GM12878 (cell line): ENCODE measurements around the gene DISP2. TPM values are rescaled to one million over a fixed set of nuclear protein-coding genes. Genes with fewer than 3 reads are reported as not detected.

Source experiments
- MTA3 ChIP-seq: IDR thresholded peaks from 2 replicates; pipeline ENCODE4 v1.6.1; 2012; ENCODE audit warnings: low read length, inconsistent platforms, borderline replicate concordance
- SMC3 ChIP-seq: IDR thresholded peaks from 2 replicates; pipeline ENCODE4 v1.6.1; 2011; ENCODE audit warnings: low read length, improper control_type of control experiment, borderline replicate concordance
- ZNF207 ChIP-seq: fragments of 450-650 bp; IDR thresholded peaks from 2 replicates; pipeline ENCODE4 v1.6.1; 2014; ENCODE audit warnings: antibody characterized with exemption, mild to moderate bottlenecking, borderline replicate concordance
- ZNF24 ChIP-seq: fragments of 450-650 bp; IDR thresholded peaks from 2 replicates; pipeline ENCODE4 v1.6.1; 2017; ENCODE audit warnings: antibody characterized with exemption, mild to moderate bottlenecking
- polyA plus RNA-seq, 11 experiments: library from polyadenylated mRNA; depleted of rRNA in 4 of 11; unstranded in 6 of 11; stranded (reverse) in 5 of 11; fragments of >200 nt; fragmentation: Nextera tagmentation in 4 of 11; fragmentation: Illumina TruSeq in 1 of 11; extraction: Ambion mirVana in 4 of 11; extraction: Trizol in 1 of 11; gene quantifications; 1 replicate in 1 of 11; 2 replicates in 10 of 11; pipeline versions ENCODE4 v1.2.1 to v1.2.3, GENCODE V29; 2011 to 2016; ENCODE audit warnings: inconsistent platforms in 2 of 11, missing spikeins in 2 of 11, low read depth in 1 of 11
- total RNA-seq, 4 experiments: library from RNA; depleted of rRNA in 3 of 4; stranded (reverse); fragments of >200 nt in 3 of 4; fragmentation: Illumina TruSeq in 1 of 4; extraction: Trizol in 1 of 4; gene quantifications; 2 replicates each; pipeline versions ENCODE4 v1.2.1 to v1.2.3, GENCODE V29; 2013 to 2021

The DISP2 gene
- total and polyA plus RNA-seq, 10 of the 15 experiments (the other 5 are each of a cell fraction or from before 2014, with no cell fraction given): under 0.01 to 0.20 (median 0.12) TPM; not detected in 7

DNA sequence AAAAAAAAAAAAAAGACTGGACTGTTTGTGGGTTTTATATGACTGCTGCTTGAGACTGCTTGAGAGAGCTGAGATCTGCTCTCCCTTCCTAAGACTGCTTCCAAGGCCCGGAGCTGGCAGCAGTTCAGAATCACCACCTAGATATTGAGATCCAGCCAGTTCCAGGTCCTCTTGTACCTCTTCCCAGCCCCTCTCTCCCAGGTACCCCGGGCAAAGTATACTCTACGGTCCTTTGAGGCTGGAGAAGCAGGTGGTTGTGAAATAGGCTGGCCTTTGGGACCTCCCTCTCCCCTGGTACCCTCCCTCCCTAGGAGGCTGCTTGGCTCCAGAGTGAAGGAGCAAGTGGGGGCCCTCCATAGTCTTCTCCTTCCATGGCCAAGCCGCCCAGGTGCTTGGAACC is 70.2 kb downstream of the DISP2 start (continued):
- no peak for TF ChIP-seq SMC3
- no peak for TF ChIP-seq MTA3
- no peak for TF ChIP-seq ZNF207
- no peak for TF ChIP-seq ZNF24

Other genes starting within 250 kb of the DISP2 start
Only the 7 nearest of the 15 such genes appear.
- not detected in 2 replicates for gene ANKRD63, start 75.2 kb upstream of the DISP2 start, total RNA-seq (2014; rRNA removed)
- gene ANKRD63, start 75.2 kb upstream of the DISP2 start, total RNA-seq (2014; rRNA removed; fragmentation: Illumina TruSeq; extraction: Trizol): not detected in 2 replicates
- not detected in 2 replicates for gene ANKRD63, start 75.2 kb upstream of the DISP2 start, total RNA-seq (2021)
- not detected in 2 replicates for gene ANKRD63, start 75.2 kb upstream of the DISP2 start, polyA plus RNA-seq (2011; rRNA removed)
- not detected in 2 replicates for gene ANKRD63, start 75.2 kb upstream of the DISP2 start, polyA plus RNA-seq (2014; fragmentation: Illumina TruSeq; extraction: Trizol)
- gene ANKRD63, start 75.2 kb upstream of the DISP2 start, polyA plus RNA-seq (2014; fragmentation: Nextera tagmentation; extraction: Ambion mirVana): not detected
- gene ANKRD63, start 75.2 kb upstream of the DISP2 start, polyA plus RNA-seq (2014; rRNA removed): not detected in 2 replicates
- gene ANKRD63, start 75.2 kb upstream of the DISP2 start, polyA plus RNA-seq (2016; fragmentation: Nextera tagmentation; extraction: Ambion mirVana): not detected
- 18.5 and 25.2 TPM in 2 replicates for gene PLCB2, start 50.3 kb upstream of the DISP2 start, total RNA-seq (2014; rRNA removed)
- gene PLCB2, start 50.3 kb upstream of the DISP2 start, total RNA-seq (2014; rRNA removed; fragmentation: Illumina TruSeq; extraction: Trizol): 13.2 and 13.9 TPM in 2 replicates
- 33.8 and 39.4 TPM in 2 replicates for gene PLCB2, start 50.3 kb upstream of the DISP2 start, total RNA-seq (2021)
- 0.88 and 1.2 TPM in 2 replicates for gene PLCB2, start 50.3 kb upstream of the DISP2 start, polyA plus RNA-seq (2011; rRNA removed)
- 17.4 and 24.7 TPM in 2 replicates for gene PLCB2, start 50.3 kb upstream of the DISP2 start, polyA plus RNA-seq (2014; fragmentation: Illumina TruSeq; extraction: Trizol)
- 1 to 10 TPM; 1.3 to 2.4 TPM for gene PLCB2, start 50.3 kb upstream of the DISP2 start, polyA plus RNA-seq (2014; fragmentation: Nextera tagmentation; extraction: Ambion mirVana)
- gene PLCB2, start 50.3 kb upstream of the DISP2 start, polyA plus RNA-seq (2014; rRNA removed): 32.6 and 34.4 TPM in 2 replicates
- gene PLCB2, start 50.3 kb upstream of the DISP2 start, polyA plus RNA-seq (2016; fragmentation: Nextera tagmentation; extraction: Ambion mirVana): 1 to 10 TPM; 6.9 to 7.4 TPM
- 3.8 and 5.0 TPM in 2 replicates for gene INAFM2, start 34.5 kb upstream of the DISP2 start, total RNA-seq (2014; rRNA removed)
- gene INAFM2, start 34.5 kb upstream of the DISP2 start, total RNA-seq (2014; rRNA removed; fragmentation: Illumina TruSeq; extraction: Trizol): 3.9 and 5.2 TPM in 2 replicates
- gene INAFM2, start 34.5 kb upstream of the DISP2 start, total RNA-seq (2021): 5.2 and 8.1 TPM in 2 replicates
- gene INAFM2, start 34.5 kb upstream of the DISP2 start, polyA plus RNA-seq (2011; rRNA removed): 4.0 and 4.2 TPM in 2 replicates
- gene INAFM2, start 34.5 kb upstream of the DISP2 start, polyA plus RNA-seq (2014; fragmentation: Illumina TruSeq; extraction: Trizol): 3.9 and 5.9 TPM in 2 replicates
- gene INAFM2, start 34.5 kb upstream of the DISP2 start, polyA plus RNA-seq (2014; fragmentation: Nextera tagmentation; extraction: Ambion mirVana): 1 to 10 TPM; 2.0 to 2.4 TPM
- gene INAFM2, start 34.5 kb upstream of the DISP2 start, polyA plus RNA-seq (2014; rRNA removed): 3.0 and 4.2 TPM in 2 replicates
- gene INAFM2, start 34.5 kb upstream of the DISP2 start, polyA plus RNA-seq (2016; fragmentation: Nextera tagmentation; extraction: Ambion mirVana): 1 to 10 TPM in 1 of 2 experiments, under 1 TPM in 1; 0.75 to 1.2 TPM
- not detected in 2 replicates for gene CCDC9B, start 17.3 kb upstream of the DISP2 start, total RNA-seq (2014; rRNA removed)
- 0.04 and 0.05 TPM in 2 replicates for gene CCDC9B, start 17.3 kb upstream of the DISP2 start, total RNA-seq (2014; rRNA removed; fragmentation: Illumina TruSeq; extraction: Trizol)
- 0.08 and 0.19 TPM in 2 replicates for gene CCDC9B, start 17.3 kb upstream of the DISP2 start, total RNA-seq (2021)
- gene CCDC9B, start 17.3 kb upstream of the DISP2 start, polyA plus RNA-seq (2011; rRNA removed): not detected in 2 replicates
- gene CCDC9B, start 17.3 kb upstream of the DISP2 start, polyA plus RNA-seq (2014; fragmentation: Illumina TruSeq; extraction: Trizol): 0.01 and 0.11 TPM in 2 replicates
- gene CCDC9B, start 17.3 kb upstream of the DISP2 start, polyA plus RNA-seq (2014; fragmentation: Nextera tagmentation; extraction: Ambion mirVana): under 1 TPM in 1 of 2 experiments, not detected in 1; 0.02 TPM
- gene CCDC9B, start 17.3 kb upstream of the DISP2 start, polyA plus RNA-seq (2014; rRNA removed): 0.05 TPM in 1 of 2 replicates, not detected in the other
- not detected for gene CCDC9B, start 17.3 kb upstream of the DISP2 start, polyA plus RNA-seq (2016; fragmentation: Nextera tagmentation; extraction: Ambion mirVana)
- not detected in 2 replicates for gene PHGR1, start 7.2 kb upstream of the DISP2 start, total RNA-seq (2014; rRNA removed)
- gene PHGR1, start 7.2 kb upstream of the DISP2 start, total RNA-seq (2014; rRNA removed; fragmentation: Illumina TruSeq; extraction: Trizol): not detected in 2 replicates
- not detected in 2 replicates for gene PHGR1, start 7.2 kb upstream of the DISP2 start, total RNA-seq (2021)
- gene PHGR1, start 7.2 kb upstream of the DISP2 start, polyA plus RNA-seq (2011; rRNA removed): not detected in 2 replicates
- not detected in 2 replicates for gene PHGR1, start 7.2 kb upstream of the DISP2 start, polyA plus RNA-seq (2014; fragmentation: Illumina TruSeq; extraction: Trizol)
- gene PHGR1, start 7.2 kb upstream of the DISP2 start, polyA plus RNA-seq (2014; fragmentation: Nextera tagmentation; extraction: Ambion mirVana): not detected
- not detected in 2 replicates for gene PHGR1, start 7.2 kb upstream of the DISP2 start, polyA plus RNA-seq (2014; rRNA removed)
- not detected for gene PHGR1, start 7.2 kb upstream of the DISP2 start, polyA plus RNA-seq (2016; fragmentation: Nextera tagmentation; extraction: Ambion mirVana)
- 50.3 and 51.7 TPM in 2 replicates for gene KNSTRN, start 24.5 kb downstream of the DISP2 start, total RNA-seq (2014; rRNA removed)
- gene KNSTRN, start 24.5 kb downstream of the DISP2 start, total RNA-seq (2014; rRNA removed; fragmentation: Illumina TruSeq; extraction: Trizol): 63.4 and 72.1 TPM in 2 replicates
- gene KNSTRN, start 24.5 kb downstream of the DISP2 start, total RNA-seq (2021): 38.1 and 39.4 TPM in 2 replicates
- 35.5 and 51.2 TPM in 2 replicates for gene KNSTRN, start 24.5 kb downstream of the DISP2 start, polyA plus RNA-seq (2011; rRNA removed)
- gene KNSTRN, start 24.5 kb downstream of the DISP2 start, polyA plus RNA-seq (2014; fragmentation: Illumina TruSeq; extraction: Trizol): 57.5 and 60.4 TPM in 2 replicates
- gene KNSTRN, start 24.5 kb downstream of the DISP2 start, polyA plus RNA-seq (2014; fragmentation: Nextera tagmentation; extraction: Ambion mirVana): 10 to 100 TPM; 30.3 to 37.3 TPM
- 41.8 and 42.6 TPM in 2 replicates for gene KNSTRN, start 24.5 kb downstream of the DISP2 start, polyA plus RNA-seq (2014; rRNA removed)
- 10 to 100 TPM; 63.3 to 64.5 TPM for gene KNSTRN, start 24.5 kb downstream of the DISP2 start, polyA plus RNA-seq (2016; fragmentation: Nextera tagmentation; extraction: Ambion mirVana)
- 31.4 and 32.5 TPM in 2 replicates for gene IVD, start 47.6 kb downstream of the DISP2 start, total RNA-seq (2014; rRNA removed)
- 23.3 and 25.3 TPM in 2 replicates for gene IVD, start 47.6 kb downstream of the DISP2 start, total RNA-seq (2014; rRNA removed; fragmentation: Illumina TruSeq; extraction: Trizol)
- gene IVD, start 47.6 kb downstream of the DISP2 start, total RNA-seq (2021): 49.2 and 51.7 TPM in 2 replicates
- 50.4 and 50.8 TPM in 2 replicates for gene IVD, start 47.6 kb downstream of the DISP2 start, polyA plus RNA-seq (2011; rRNA removed)
- 40.5 and 40.6 TPM in 2 replicates for gene IVD, start 47.6 kb downstream of the DISP2 start, polyA plus RNA-seq (2014; fragmentation: Illumina TruSeq; extraction: Trizol)
- gene IVD, start 47.6 kb downstream of the DISP2 start, polyA plus RNA-seq (2014; fragmentation: Nextera tagmentation; extraction: Ambion mirVana): 1 to 10 TPM; 5.3 to 8.2 TPM
- 51.3 and 55.2 TPM in 2 replicates for gene IVD, start 47.6 kb downstream of the DISP2 start, polyA plus RNA-seq (2014; rRNA removed)
- gene IVD, start 47.6 kb downstream of the DISP2 start, polyA plus RNA-seq (2016; fragmentation: Nextera tagmentation; extraction: Ambion mirVana): 10 to 100 TPM; 57.7 to 59.8 TPM